ENCODE data around the gene PAOX.

Gene PAOX

DNA sequence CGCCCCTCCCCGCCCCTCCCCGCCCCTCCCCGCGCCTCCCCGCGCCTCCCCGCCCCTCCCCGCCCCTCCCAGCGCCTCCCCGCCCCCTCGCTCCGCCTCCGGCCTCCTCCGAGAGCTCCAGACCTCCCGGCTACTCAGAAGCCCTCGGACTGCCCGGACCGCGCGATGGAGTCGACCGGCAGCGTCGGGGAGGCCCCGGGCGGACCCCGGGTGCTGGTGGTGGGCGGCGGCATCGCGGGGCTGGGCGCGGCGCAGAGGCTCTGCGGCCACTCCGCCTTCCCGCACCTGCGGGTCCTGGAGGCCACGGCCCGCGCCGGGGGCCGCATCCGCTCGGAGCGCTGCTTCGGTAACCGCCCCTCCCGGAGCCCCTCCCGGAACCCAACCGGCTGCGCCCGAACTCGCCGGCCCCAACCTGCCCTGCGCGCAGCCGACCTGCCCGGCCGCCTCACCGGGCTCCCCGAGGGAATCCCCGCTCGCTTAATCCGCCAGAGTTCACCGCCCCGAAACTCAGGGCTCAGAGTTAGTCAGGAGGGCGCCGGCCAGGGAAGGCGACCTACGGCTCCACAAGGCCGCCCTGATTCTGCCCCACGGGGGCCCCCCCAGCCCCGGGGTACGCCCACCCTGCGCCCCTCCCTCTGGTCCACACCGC lies at the start of gene PAOX:
Gene PAOX (plus strand): TSS at position 111 of the 649 bp plus-strand sequence. CDS start 55 bp downstream, at position 166.
- DNase-seq, result no peak

DNA sequence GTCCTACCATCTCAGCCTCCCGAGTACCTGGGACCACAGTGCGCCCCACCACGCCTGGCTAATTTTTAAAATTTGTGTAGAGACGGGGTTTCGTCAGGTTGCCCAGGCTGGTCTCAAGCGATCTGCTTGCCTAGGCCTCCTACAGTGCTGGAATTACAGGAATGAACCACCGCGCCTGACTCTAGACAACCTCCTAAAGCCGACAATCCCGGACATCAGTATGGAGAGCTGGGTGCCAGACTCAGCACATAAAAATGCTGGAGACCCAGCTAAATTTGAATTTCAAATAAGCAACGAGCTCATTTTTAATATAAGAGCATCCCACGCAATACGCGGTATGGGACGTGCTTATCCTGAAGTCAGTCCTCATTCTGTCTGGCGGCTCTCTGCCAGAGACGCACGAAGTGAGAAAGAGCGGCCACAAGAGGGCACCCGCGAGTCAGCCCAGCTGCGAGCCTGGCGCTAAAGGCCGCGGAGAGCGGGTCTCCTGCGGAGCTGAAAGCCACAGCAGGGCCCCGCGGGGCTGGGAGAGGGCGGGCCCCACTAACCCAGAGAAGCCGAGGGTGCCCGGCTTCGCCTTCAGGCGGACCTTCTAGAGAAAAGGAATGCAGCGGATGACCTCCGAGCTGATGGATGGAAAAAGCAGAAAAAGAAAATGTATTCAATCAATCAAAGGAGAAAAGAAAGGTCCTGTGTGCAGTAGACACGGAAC lies 49.4 kb upstream of the PAOX start:
- peak; percentile 61 for DNase-seq

DNA sequence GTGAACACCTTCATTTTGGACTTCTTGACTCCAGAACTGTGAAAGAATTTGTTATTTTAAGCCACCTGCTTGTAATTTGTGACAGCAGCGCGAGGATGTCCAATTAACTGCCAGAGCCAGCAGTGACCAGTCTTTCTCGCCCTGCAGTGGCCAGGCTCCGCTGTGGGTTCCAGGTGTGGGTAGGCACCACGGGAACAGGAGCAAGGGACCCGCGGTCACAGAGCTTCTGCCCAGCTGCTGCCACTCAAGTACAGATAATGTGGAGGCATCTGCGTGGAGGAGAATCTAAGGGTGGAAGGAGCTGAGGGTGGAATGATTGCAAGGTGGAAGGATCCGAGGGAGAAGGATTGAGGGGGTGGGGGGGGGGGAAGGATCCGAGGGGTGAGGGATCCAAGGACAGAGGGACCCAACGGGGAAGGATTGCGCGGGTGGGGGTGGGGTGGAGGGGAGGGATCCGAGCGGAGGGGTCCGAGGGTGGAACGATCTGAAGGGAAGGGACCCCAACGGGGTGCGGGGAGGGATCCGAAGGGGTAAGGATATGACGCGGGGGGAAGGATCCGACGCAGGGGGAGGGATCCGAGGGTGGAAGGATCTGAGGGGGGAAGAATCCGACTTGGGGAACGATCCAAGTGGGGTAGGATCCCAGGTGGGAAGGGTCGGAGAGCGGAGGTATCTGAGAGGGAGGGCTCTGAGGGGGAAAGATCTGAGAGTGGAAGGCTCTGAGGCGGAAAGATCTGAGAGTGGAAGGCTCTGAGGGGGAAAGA lies 45.9 kb upstream of the PAOX start:
- DNase-seq, result no peak

DNA sequence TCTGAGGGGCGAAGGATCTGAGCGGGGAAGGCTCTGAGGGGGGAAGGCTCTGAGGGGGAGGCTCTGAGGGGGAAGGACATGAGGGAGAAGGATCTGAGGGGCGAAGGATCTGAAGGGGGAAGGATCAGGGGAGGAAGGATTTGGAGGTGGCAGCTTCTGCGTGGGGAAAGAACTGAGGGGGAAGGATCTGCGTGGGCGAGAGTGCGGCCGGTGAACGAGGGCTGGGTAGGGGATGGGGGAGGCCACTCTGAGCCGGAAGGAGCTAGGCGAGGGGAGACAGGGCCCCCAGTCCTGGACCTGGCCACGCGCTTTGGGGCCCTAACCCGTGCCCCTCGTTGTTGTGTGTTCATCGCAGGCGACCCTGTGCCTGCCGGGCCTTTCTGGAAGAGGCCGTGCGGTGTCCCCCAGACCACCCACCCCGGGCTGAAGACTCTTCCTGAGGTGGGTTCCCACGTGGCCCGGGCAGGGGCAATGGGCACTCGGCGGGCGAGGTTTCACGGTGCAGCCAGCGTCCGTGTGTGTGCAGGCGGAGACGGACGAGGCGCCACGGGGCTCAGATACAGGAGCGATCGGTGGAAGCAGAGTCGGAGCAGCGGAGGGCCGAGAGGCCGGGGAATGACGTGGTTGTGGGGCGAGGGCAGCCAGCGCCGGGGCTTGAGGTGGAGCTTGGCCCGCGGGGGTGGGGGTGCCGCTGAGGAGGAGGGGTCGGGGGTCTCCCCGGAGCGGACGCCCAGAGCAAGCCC lies 44.4 kb upstream of the PAOX start:
- no peak for DNase-seq

DNA sequence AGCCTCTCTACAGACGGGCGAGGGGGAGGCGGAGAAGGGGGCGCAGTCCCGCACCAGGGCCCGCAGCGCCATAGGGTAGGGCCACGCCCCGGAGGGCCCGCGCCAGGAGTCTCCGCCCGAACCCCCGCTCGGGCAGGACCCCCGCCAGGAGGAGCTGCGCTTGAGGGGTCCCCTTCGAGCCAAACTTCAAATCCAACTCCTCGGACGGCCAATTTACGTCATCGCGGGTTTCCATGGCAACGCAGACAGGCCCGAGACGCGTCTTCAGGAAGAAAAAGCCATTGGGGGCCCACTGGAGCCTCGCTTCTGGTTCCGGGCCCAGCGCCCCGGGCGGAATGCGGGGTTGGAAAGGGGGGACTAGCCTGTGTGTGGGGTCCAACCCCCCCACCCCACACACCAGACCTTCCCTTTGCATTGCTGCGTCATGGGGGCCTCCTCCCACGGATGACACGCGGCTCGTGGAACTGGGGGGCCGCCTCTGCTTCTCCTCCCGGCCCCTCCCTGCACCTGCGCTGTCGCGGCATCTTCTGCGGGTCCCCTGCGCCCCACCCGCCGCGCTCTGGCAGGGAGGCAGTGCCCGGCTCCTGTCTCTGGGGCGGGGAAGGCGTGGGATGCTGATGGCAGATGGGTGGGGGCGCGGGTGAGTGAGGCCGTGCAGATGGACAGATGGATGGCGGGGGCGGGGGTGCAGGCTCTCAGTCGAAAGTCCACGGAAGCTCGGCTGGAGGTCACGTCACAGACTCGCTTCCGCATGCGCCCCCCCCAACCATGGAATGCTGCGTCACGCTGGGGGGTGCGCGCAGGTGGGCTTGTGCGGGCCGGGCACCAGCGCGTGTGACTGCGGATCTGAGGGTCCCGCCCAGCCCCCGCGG lies 43.6 kb upstream of the PAOX start:
- DNase-seq, result no peak

DNA sequence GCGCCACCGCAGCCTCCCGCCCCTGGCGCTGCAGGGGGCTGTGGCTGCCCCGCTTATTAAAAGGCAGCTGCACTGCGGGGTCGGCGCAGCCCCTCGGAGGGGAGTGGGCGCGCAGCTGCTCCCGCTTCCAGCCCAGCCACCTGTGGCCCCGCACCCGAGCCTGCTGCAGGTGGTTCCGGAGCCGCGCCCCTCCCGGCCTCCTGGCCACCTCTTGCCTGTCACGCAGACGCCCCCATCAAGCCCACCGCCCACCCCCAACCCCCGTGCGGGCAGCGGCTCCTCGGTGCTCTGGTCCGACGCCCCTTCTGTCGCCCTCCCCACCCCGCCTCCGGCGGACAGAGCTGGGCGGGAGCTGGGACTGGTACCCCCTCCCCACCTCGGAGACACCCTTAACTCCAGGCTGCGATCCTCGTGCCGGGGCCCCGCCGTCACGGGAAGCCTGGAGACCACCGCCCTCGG lies 42.9 kb upstream of the PAOX start:
- DNase-seq, result no peak

DNA sequence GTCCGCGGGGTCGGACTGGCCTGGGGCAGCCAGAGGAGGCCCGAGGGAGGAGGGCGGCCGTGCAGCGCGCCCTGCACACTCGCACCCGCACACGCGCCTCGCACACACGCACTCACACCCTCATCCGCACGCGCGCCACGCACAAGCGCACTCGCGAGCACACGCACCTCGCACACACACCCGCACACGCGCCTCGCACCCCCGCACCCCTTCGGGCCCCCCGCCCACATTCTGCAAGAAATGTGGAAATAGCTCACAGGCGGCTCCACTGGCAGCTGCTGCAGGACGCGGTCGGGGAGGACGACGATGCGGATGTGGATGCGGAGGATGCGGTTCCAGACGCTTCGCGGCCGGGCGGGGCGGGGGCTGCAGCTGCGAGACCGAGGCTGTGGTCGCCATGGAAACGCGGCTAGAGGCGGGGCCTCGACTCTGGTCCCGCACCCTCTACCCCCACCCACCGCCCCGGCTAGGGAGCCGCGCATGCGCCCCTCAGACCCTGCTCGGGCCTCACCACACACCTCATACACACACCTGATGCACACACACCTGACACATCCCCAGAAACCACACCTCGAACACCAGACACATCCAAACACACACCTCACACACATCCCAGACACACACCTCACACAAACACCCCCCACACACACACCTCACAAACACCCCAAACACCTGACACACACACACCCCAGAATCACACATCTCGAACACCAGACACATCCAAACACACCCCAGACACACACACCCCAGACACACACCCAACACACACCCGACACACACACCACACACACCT lies 42.3 kb upstream of the PAOX start, which contains the start of gene CALY:
Gene CALY (minus strand): TSS at position 320 of the 793 bp plus-strand sequence. CDS start 7,907 bp downstream, outside the sequence.
- no peak for DNase-seq

DNA sequence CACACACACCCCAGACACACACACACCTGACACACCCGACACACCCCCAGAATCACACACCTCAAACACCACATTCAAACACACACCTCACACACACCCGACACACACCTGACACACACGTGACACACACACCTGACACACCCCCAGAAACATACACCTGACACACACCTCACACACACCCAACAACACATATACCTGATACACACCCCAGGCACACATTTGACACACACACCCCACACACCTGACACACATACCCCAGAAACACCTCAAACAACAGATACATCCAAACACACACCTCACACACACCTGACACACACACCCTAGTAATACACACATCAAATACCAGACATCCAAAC lies 41.7 kb upstream of the PAOX start:
- no peak for DNase-seq

DNA sequence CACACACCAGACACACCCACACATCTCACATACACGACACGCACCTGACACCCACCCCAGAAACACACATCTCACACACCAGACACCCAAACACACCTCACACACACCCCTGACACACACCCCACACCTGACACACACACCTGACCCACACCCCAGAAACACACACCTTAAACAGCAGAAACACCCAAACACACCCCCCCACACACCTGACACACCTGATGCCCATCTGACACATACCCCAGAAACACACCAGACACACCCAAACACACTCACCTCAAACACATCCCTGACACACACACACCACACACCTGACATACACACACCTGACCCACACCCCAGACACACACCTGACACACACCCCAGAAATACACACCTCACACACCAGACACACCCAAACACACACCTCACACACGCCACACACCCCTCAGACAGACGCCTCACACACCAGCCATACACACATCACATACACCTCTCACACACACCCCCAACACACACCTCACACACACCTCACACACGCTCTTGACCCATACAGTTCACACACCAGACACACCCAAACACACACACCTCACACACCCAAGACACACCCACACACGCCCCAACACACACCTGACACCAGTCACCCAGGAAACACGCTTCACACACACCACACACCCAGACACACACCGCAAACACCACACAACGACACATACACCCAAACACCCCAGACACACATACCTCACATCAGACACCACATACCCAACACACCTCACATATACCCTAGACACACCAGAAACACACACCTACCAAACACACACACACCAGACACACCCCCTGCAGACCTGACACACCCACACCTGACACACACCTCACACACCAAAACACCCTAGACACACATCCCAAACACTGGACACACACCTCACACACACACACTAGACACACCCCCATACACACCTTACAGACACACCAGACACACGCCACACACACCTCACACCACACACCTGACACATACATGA lies 40.7 kb upstream of the PAOX start:
- DNase-seq, result no peak

DNA sequence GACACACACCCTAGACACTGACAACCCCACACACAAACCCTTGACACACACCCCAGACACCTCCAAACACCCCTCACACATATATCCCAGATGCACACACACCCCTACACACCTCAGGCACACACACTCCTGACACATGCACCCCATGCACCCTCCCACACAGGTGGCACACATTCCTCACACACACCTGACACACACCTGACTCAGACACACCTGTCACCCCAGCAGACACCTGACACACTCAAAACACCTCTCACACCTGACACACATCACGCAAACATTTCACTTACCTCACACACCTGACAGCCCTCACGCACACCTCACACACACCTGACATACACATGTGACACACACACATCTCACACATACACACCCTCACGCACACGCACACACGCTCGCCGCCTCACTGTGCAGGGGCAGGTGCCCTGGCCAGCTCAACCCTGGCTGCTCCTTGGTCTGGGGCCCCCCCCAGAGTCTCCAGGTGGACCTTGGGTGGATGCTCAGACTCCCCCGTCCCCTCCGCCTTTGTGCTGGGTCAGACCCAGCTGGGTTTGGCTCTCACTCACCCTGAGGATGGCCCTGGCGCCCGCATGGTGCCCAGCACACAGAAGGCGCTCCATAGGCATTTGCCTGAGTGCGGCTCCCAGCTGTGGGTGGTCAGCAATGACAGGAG lies 39.2 kb upstream of the PAOX start:
- no peak for DNase-seq

DNA sequence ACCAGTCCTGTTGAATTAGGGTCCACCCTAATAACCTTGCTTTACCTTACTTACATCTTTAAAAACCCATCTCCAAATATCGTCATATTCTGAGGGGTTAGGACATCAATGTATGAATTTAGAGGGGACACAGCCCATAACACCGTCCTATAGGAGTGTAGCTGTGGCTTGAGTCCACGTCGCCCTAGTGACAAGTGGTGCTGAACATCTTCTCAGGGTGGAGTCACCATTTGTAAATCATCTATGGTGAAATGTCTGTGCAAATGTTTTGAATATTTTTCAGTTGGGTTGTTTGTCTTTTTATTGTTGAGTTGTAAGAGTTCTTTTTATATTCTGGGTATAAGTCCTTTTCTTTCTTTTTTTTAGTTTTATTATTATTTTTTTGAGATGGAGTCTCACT lies 37.1 kb upstream of the PAOX start:
- no peak for DNase-seq

DNA sequence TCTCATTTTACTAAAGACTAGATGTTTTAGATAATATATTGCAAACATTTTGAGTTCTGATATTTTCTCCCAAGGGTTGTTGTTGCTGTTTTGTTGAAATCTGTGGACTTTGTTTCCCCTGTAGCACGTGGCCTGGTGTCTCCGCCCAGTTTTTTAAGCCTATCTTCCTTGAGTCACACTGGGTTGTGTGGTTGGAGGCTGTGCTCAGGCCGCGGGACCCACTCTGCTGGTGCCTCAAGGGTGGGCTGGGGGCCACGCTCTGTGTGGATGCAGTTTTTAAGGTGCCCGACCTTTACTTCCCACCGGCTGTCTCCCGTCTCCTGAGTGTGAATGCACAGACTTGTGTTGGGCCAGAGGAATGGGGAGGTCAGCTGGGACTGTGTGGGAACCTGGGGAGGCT lies 36.1 kb upstream of the PAOX start:
- DNase-seq, result no peak

DNA sequence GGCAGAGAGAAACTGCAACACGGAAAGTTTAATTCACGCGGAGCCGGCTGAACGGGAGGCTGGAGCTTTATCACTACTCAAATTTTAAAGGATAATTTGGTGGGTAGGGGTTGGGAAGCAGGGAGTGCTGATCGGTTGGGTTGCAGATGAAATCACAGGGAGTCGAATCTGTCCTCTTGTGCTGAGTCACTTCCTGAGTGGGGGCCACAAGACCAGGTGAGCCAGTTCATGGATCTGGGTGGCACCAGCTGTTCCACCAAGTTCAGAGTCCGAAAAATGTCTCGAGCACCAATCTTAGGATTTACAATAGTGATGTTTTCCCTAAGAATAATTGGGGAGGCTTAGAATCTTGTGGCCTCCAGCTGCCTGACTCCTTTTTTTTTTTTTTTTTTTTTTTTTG lies 35.5 kb upstream of the PAOX start:
- no peak for DNase-seq

DNA sequence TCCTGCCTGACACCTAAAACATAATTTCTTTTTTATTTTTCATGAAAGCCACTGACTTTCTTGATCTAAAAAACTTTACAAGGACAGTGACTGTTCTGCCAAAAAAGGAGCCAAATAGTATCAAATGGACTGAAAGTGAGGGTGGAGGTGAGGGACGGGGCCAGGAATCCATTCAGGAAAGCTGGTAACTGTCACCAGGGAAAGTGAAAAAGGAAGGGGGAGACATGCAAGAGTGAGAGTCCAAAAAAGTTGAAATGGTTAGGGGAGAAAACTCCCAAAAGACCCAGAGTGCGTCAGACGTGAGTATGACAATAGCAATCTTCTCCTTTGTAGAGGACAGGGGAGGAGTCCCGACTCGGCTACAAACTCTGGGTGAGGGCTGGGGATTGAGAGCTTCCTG lies 34.8 kb upstream of the PAOX start:
- DNase-seq, result no peak

DNA sequence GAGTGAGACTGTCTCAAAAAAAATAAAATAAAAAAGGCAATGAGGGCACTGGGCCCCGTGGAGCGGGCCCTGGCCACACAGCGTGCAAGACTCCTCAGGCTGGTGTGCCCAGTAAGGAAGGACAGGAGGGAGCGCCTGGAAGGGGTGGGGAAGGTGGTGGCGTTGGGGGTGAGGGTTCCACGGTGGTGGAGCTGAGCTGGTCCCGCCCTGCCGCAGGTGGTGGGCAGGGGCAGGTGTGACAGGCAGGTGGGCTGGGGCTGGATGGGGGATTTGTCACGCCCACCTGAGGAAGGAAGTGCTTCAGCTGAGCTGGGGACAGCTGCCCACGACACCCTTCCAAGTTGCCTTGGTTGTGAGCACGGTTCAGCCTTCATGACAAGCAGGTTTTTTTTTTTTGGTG lies 32.6 kb upstream of the PAOX start:
- no peak for DNase-seq

DNA sequence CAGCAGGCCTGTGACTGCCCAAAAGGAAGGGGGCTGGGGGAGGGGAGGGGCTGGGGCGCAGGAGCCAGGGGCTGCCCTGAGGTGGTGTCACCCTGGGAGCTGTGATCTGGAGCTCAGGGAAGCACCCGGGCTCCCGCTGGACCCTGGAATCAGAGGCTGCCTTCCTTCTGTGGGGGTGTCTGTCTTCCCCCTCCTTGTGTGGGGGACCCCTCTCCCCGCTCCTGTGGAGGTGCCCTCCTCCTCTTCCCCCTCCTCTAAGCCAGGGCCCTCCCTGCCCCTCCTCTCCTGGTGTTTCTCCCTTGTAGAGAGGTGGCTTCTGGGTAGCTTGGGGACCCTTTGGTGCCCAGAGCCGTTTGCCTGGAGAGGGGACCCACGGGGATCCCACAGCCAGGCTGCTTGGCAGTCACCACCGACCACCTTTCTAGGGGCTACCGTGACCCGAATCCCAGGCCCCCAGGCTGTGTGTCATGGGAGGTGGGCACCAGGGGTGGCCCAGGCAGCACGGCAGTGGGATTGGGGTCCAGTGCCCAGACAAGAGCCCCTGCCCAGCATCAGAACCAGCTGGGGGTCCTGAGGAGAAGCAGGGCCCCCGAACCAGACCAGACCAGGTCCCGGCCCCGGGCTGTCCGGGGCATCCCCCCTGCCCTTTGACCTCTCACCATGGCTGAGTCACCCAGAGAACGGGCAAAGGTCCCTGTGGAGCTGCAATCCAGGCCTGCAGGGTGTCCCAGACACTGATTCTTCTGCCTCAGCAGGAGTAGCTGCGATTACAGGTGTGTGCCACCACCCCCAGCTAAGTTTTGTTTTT lies 31.1 kb upstream of the PAOX start:
- no peak for DNase-seq

DNA sequence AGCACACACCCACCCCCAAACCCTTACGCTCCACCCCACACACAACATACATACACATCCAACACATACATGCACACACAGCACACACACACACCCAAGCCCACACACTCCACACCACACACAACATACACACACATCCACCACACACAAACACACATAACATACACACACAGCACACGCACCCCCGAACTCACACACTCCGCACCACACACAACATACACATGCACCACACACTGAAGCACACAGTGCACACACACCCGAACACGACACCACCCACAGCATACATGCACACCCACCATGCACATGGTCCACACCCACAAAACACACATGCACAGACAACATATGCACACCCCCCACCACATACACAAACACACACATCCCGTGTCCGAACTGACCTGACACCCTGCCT lies 29.9 kb upstream of the PAOX start:
- no peak for DNase-seq

DNA sequence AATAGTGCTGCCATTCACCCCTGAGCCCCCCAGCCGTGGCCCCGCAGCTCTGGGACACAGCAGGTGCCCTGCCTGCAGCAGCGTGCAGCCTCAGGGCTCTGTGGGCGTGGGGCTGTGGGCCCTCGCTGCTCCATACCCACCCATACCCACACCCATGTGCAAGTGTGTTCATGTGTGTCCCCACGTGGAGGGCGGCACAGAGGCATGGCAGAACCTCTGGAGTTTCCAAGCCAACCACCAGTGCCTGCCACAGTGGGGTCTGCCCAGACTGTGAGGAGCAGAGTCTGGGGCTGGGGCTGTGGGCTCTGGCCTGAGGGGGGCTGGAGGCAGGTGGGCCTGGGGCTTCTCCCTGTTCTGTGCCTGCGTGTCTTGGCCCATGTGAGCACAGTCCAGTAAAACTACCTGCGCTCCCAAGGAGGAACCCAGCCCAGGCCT lies 29.5 kb upstream of the PAOX start:
- DNase-seq, result no peak
